Ishikawa (cell line): ENCODE results near the gene CSNK2A2.

Experiments
- CREB1 ChIP-seq: IDR thresholded peaks from 2 replicates; pipeline ENCODE4 v1.6.1; 2012; ENCODE audit warnings: low read depth
- EGR1 ChIP-seq: IDR thresholded peaks from 2 replicates; pipeline ENCODE4 v1.6.1; 2012
- EP300 ChIP-seq: IDR thresholded peaks from 2 replicates; pipeline ENCODE4 v1.6.1; 2012; ENCODE audit warnings: borderline replicate concordance
- MAX ChIP-seq: IDR thresholded peaks from 2 replicates; pipeline ENCODE4 v1.6.1; 2012
- NFIC ChIP-seq: IDR thresholded peaks from 2 replicates; pipeline ENCODE4 v1.6.1; 2012
- RAD21 ChIP-seq: IDR thresholded peaks from 2 replicates; pipeline ENCODE4 v1.6.1; 2012; ENCODE audit warnings: low read depth
- REST ChIP-seq: IDR thresholded peaks from 2 replicates; pipeline ENCODE4 v1.6.1; 2012; ENCODE audit warnings: low read depth, mild to moderate bottlenecking
- TAF1 ChIP-seq: IDR thresholded peaks from 2 replicates; pipeline ENCODE4 v1.6.1; 2012; ENCODE audit warnings: low read depth, mild to moderate bottlenecking
- TCF12 ChIP-seq: IDR thresholded peaks from 2 replicates; pipeline ENCODE4 v1.6.1; 2012; ENCODE audit warnings: low read depth
- USF1 ChIP-seq: IDR thresholded peaks from 2 replicates; pipeline ENCODE4 v1.6.1; 2012
- YY1 ChIP-seq: IDR thresholded peaks from 2 replicates; pipeline ENCODE4 v1.6.1; 2012; ENCODE audit warnings: low read depth

GRCh38 chr16:58109330-58109729, 88.6 kb downstream of the CSNK2A2 start:
- TF ChIP-seq MAX (no peak), CREB1 (no peak), YY1 (no peak), EP300 (no peak), USF1 (no peak), RAD21 (no peak), NFIC (no peak), EGR1 (no peak), TCF12 (no peak), REST (no peak), TAF1 (no peak)
